Activated CD8-positive, alpha-beta memory T cell treated with anti-CD3 and anti-CD28 coated beads, Interleukin-2, amount 50 U/mL, for 24 hours (primary cell): ENCODE data around the gene HTRA3.

Source experiments
- DNase-seq: peaks from one replicate; pipeline ENCODE4 v3.0.0-alpha.2; 2020; ENCODE audit errors: extremely low read depth

The HTRA3 gene

DNA sequence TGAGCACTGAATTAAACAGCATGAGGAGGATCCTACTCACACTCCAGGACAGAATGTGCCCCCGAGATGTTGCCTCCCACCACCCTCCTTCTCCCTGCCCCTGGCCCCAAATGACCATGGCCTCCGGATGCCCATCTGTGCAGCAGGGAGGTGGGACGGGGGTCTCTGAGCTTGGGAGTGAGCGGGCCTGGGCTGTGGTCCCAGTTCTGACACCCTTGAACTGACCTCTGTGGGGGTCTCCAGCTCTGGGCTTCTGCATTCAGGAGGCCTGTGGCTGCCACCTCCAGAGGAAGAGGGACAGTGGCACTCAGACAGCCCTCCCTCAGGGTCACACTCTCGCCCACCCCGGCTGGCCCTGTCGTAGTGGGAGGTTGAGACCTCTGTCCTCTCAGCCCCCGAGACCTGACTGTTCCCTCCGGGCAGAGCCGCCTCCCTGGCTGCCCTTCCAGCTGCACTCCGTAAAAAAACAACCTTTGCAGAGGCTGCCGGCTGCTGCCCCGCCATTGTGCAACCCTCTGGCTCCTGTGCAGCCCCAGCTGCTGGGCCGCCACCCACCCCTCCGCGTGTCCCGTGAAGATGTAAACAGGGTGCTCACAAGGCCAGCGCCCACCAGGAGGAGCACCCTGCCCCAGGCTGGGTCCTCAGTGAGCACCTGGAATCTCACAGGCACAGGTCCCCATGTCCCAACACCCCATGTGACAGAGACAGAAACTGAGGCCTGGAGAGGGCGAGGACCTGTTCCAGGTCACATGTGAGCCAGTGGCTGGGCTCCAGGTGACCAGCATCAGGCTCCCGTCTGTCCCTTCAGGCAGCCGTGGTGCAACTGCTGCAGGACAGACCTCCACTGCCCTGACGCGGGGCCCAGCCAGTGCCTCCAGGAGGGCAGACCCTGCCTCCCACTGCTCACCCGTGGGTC lies 39.6 kb downstream of the HTRA3 start:
- DNase-seq: no peak

DNA sequence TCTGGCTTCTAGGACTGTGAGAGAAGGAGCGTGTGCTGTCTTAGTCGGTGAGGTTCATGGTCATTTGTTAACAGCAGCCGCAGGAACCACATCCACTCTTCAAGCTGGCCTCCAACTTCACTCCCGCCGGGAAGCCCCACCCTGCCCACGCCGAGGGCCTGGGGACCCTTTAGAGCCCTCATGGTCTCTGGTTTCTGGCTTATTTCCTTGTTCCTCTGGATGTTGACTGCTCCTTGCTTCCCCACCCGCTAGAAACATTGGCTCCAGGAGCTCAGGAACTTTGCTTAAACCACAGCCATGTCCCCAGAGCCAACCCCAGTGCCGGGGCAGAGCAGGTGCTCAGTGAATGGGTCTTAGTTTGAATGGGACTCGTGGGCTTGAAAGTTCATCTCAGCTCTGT lies 40.8 kb downstream of the HTRA3 start:
- no peak for DNase-seq

DNA sequence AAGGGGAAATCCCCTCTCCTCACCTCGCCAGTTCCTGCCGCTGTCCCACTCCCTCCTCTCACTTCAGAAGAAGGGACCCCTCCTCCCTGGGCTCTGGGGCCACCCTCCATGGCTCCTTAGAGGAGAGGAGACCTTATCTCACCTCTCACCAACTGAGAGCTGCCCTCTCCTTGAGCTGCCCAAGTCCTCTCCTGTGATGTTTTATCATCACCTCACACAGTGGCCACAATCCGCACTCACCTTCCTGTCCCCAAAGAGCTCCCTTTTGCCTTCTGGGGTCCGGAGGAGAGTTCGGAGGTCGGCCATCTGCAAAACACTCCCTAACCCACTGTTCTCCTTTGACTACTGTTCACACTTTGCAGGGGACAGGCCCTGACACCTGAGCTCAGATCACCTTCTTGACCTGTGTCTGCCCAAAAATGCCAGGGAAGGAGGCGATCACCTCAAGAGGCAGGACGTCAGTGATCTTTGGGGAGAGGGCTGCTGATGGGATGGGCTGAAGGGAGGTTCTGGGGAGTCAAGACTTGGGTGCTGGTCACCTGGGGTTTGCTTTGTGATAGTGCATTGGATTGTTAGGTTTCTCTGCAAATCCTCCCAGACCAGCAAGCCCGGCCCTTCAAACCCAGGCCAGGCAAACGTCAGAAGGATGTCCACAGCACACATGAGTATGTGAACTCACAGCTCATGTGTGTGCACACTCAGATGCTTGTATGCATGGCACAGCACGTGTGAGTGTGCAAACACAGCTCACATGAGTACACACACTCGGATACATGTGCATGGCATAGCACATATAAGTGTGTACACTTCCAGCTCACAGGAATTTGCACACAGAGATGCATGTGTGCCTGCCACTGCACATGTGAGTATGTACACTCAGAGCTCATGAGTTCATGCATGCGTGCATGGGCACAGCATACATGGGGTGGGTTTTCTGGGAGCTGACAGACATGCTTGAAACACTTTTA lies 41.8 kb downstream of the HTRA3 start:
- DNase-seq: no peak

DNA sequence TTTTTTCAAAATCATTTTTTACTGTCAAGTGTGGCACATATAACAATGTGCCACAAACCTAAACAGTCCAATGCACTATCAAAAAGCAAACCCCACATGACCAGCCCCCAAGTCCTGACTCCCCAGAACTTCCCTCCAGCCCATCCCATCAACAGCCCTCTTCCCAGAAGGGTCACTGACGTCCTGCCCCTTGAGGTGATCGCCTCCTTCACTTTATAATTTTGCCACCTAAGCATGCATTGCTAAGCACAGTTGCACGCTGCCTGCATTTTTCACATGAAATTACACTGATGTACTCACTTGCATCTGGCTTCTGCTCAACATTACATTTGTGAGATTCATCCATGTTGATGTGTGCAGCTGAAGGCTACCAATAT lies 42.5 kb downstream of the HTRA3 start:
- no peak for DNase-seq

DNA sequence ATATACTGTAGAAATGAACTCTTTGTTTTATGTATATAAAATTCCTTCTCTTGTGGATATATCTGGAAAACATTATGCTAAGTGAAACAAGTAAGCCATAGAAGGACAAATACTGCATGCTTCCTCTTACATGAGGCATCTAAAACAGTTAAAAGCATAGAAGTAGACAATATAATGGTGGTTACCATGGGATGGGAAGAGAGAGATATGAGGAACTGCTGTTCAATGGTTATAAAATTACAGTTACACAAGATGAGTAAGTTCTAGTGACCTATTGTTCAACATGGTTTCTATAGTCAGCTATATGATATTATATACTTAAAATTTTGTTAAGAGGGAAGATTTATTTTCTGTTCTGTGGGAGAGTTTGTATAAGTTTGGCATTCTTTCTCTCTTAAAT lies 43.4 kb downstream of the HTRA3 start:
- no peak for DNase-seq

DNA sequence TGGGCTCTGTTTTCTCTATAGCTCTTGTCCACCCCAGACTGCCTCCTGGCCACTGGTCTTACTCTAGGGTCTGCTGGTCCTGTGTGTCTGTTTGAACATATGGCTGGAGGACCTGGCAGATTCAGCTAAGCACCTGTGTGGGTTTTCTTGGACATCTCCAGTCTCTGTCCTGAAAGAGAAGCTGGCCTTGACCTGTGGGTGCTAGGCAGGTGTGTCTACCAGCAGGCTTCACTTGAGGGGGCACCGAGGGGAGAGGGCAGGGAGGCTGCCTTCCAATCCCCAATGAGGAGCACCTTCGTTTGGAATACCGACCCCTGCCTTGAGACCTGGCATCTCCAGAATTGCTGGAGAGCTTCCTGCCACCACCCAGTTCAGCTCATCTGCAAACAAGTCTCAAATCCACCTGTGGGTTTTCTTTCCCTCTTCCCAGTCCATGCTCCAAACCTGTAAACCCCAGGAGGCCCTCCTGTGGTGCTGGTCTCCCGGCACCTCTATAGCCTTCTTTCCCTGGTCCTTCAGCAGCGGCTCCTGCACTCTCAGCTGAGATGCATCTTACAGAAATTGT lies 45.2 kb downstream of the HTRA3 start:
- DNase-seq: no peak

DNA sequence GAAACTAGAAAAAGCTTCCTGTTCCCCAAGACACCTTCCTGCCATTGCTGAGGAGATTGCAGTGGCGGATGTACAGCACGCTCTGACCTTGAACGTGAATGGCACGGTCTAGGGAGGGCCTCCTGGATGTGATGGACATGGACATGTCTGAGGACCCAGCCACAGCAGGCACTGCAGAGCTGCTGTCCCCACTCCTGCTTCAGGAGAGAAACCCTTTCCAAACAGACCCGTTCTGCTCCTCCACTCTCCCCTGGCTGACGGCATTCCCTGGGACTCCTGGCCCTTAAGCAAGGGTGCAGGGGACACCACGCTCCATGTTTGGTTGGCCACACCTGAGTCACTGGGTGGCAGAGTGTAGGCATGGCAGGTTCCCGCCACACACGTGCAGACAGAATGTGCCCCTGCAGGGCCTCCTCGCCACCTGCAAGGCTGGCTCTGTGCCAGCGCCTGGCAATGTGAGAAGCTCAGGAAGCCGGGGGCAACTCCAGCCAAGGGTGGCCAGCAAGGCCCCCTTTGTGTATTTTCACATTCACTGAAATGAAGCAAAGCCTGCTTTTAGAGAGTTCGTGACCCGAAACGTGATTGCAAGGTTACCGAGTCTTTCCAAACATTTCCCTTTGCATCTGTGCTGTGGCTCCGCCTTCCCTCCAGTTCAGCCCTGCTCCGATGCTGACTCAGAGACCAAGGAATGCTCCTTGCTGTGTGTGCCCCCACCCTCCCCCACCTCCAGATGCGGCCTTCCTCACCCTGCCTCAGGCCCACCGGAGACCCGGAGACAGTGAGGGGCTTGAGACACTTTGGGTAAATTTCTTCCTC lies 46.1 kb downstream of the HTRA3 start:
- no peak for DNase-seq

DNA sequence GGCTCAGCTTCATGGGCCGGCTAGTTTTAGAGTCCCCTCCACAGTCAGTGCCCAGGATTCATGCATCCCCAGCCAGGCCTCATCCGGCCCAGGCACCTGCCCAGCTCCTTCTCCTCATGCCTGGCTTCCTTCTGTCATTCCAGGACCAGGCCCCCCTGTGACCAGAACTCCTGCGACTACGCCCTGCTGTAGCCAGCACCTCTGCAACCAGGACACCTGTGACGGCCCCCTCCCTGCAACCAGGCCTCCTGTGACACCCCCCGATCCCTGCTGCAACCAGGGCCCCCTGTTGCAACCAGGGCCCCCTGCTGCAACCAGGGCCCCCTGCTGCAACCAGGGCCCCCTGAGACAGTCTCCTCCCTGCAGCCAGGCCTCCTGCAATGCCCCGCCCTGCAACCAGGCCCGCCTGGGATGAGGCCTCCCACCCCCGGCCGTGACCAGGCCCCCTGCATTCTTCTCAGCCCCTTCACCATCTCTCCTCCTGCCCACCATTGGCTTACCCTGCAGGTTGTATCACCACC lies 46.8 kb downstream of the HTRA3 start:
- no peak for DNase-seq

DNA sequence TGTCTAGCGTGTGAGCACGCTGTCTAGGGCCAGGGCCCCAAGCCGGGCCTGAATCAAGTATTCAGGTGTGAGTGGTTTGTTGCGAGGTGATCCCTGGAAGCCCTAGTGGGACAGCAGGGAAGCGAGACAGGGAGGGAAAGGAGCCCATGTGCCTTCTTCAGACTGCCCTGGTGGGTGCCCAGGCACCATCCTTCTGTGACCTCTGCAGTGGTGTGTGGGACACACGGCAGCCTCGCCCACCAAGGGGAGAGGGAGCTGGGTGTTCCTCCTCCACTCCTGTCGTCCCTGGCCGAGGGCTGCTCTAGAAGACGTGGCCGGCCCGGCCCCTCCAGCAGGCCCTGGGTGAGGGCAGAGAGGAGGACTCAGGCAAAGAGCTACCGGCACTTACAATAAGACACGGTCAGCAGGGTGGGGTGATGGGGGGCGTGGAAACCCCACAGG lies 47.4 kb downstream of the HTRA3 start:
- no peak for DNase-seq

DNA sequence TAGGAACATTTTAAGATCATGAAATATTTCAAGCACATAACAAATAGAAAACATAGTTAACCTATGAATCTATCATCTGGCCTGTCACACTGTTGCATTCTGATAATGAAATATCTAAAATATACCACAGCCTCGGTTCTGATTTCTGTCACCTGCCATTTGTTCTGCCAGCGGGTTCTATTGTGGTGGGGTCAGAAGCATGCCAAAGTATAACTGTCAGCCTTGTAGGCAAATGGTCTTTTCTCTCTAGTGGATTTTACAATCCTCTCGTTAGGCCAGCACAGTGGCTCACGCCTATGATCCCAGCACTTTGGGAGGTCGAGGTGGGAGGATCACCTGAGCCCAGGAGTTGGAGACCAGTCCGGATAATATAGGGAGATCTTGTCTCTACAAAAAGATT lies 47.9 kb downstream of the HTRA3 start:
- DNase-seq: no peak

DNA sequence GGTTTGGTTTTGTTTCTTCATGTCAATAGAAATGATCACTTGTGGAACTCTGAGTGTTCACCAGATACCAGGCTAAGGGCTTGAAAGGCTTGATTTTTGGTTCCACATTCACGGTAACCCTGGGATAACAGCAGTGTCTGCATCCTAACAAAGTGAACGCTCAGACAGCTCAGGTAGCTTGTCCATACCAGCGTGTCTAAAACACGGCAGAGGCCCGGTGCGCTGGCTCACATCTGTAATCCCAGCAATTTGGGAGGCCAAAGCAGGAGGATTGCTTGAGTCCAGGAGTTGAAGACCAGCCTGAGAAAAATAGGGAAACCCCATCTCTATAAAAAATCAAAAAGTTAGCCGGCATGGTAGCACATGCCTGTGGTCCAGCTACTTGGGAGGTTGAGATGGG lies 49.0 kb downstream of the HTRA3 start:
- no peak for DNase-seq

DNA sequence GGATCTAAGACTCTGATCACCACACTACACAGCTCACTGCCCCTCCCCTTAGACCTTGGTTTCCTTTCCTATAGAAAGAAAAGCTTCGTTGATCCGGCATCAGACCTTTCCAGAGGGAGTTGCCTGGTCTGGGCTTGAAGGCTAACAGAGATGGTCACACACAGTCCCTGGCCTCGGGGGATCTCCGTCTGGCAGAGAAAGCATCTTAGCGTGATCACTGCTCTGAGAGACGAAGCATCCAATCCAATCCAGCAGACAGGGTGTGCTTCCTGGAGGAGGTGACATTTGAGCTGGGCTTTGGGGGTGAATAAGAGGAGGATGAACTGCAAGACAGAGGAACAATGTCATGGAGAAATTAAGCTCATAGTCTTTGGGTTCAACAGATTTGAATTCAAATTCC lies 49.5 kb downstream of the HTRA3 start:
- DNase-seq: no peak

DNA sequence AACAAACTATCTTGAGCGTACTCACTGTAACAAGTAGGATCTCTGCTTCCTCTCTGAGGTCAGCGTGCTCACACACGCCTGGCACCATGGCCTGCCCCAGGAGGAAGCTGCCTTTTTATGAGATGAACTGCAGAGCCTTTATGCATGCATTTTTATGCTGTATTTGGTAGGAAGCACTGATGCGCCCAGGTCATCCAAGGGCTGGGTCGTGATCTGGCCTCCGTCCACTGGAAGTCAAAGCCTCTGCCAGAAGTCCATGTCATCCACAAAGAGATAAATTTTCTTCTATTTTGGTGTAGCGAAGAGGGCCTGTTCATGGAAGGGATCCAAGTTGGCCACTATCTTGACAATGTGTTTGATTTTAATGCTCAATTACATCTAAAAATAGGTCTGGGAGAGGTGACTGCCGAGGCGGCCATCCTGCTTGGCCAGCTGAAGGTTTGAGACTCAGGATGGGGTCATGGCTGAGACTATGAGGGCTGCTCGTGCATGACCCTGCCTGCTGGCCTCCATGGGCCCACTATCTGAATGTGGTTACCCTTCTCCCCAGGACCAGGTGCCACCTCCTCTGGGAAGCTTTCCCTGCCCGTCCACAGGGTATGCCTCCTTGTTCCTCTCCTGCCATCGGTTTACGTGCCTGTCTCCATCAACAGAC lies 50.3 kb downstream of the HTRA3 start:
- DNase-seq: no peak

DNA sequence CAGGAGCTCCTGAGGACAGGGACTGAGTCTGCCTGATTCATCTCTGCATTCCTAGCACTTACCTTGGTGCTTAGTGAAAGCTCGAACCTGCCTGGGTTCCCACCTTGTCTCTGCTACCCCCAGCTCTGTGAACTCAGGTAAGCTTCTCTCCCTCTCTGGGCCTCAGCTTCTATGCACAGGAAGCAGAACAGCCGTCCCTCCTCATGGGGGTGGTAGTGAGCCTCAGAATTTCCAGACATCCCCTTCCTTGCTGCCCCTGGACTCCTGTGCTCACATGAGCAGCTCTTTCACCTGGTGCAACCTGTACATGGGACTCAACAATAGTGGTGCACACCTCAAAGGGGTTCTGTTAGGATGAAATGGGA lies 50.8 kb downstream of the HTRA3 start:
- no peak for DNase-seq

DNA sequence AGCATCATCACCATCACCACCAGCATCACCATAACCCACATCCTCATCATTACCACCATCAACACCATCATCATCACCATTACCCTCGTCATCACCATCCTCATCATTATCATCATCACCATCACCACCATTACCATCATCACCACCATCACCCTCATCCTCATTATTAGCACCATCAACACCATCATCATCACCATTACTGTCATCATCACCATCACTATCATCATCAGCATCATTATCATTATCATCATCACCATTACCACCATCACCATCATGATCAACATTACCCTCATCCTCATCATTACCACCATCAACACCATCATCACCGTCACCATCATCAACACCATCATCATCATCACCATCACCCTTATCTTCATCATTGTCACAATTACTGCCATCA lies 51.7 kb downstream of the HTRA3 start:
- no peak for DNase-seq

DNA sequence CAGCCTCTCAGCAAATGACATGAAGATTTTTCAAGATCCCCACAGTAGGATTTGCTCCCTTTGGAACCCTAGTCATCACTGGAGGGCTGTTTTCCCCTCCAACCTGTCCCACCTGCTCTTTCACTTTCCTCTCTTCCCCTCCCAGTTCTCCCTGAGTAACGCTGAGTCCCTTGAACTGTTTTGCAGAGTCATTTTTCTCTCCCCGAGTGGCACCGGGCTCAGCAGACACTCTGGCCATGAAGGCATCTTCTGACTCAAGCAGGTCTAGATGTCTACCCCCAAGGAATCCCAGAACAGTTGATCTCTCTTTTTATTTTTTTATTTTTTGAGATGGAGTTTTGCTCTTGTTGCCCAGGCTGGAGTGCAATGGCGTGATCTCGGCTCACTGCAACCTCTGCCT lies 52.2 kb downstream of the HTRA3 start:
- DNase-seq: no peak

DNA sequence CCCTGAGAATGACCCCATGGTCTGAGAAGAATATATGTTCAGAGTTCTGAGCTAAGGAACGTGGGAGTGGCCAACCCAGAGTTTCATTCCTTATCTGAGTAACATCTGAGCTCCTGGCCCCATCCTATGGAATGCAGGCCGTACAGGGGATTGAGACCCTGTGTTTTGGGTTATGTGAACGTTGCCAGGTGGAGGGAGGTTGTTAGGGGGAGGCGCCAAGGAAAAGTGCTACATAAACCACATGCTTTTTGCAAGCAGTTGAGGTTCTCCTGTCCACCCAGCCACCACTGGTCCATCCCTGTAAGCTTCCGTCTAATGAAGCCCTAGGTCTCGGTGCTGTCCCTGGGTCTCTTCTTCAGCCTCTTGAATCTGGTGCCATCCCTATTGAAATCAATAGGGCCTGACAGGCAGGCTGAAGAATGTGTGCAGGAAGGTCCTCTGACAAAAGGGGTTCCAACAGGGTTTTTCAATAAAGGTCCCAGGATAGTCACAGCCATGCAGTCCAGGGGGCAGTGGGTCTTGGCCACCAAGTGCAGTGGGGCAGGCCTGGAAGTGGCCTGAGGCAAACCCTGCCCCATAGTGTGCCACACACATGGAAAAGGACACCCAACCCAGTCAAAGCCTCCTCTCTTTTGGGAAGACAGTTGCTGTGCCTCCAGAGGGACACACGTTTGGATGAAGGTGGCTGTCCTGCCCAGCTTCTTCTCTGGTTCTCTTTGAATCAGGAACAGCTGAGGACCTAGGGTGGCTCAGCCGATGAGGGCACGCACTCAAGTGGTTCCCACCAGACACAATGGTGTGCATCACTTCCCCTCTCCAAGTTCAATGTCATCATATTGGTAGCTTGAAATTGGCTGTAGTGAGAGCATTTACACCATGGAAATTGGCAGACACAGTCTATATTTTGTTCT lies 53.5 kb downstream of the HTRA3 start:
- no peak for DNase-seq

DNA sequence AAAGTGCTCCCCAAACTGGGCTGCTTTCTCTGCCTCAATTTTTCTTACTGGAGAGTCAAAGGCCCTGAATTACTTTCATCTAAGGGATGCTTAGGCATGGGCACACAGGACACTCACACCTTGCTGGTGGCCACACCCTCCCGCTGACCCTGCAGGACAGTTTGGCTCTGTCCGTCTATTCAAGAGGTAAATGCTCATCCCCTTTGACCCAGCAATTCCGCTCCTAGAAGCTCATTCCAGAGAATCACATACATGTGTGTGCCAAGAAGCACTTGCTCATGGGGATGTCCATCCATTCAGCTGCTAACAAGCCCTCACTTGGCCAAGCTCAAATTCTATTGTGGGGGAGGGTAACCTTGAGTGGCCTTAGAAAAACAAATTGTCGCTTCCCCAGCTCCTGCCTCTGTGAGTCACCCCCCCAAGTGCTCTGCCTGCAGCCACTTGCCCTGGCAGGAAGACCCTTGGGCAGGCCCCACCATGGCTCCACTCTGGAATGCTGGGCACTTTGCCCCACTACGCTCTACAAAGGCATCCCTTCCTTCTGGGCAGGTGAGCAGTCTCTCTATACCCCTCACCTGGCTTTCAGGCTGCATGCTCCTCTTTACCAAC lies 54.5 kb downstream of the HTRA3 start:
- DNase-seq: no peak

DNA sequence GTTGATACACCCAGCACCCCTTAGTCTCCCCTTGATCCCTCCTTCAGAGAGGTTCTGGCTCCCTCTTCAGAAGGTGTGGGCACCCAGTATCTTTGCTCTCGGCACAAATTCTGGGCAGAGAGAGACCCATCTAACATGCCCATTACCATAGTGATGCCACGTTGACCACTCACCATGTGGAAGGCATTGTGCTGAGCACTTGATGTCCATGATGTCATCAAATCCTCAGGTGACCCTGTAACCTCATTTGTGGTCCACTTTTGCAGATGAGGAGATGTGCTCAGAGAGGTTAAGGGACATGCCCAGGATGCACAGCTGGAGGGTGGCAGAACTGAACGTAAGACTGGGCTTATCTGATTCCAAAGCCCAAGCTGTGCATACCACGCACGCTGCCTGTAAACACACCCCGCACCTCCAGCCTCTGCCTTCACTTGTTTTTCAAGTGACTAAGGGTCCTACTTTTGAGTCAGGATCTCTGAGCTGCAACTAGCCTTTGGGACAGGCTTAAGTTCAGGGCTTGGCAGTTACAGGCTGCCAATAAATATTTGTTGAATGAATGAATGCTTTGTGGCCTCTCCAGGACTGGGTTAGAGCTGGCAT lies 55.2 kb downstream of the HTRA3 start:
- DNase-seq: no peak
